ENCODE measurements around the gene CCP110. TPM values are rescaled to one million over a fixed set of nuclear protein-coding genes. Genes with fewer than 3 reads are reported as not detected.

The CCP110 gene
- total and polyA plus RNA-seq, 2 of the 13 experiments (the other 11 are each of a cell fraction or from before 2014, with no cell fraction given), result 10.0 to 11.1 TPM

- TF ChIP-seq NCOR1 (IDR thresholded peaks at IDR 0.05; ENCODE audit: borderline replicate concordance, low read length), result peak; percentile 86; the same call in 1 of the 2 replicates
- no peak for TF ChIP-seq NAIF1 (CRISPR knock-in tag; IDR thresholded peaks at IDR 0.05; ENCODE audit: borderline replicate concordance)
- TF ChIP-seq ZNF431 (CRISPR knock-in tag; IDR thresholded peaks at IDR 0.05; ENCODE audit: borderline replicate concordance, low read depth), result no peak
- TF ChIP-seq ATF6 (CRISPR knock-in tag; conservative IDR thresholded peaks at IDR 0.05), result no peak
- no peak for TF ChIP-seq ZNF180 (CRISPR knock-in tag; IDR thresholded peaks at IDR 0.05; ENCODE audit: borderline replicate concordance, low read depth)
- TF ChIP-seq JDP2 (CRISPR knock-in tag; IDR thresholded peaks at IDR 0.05; ENCODE audit: borderline replicate concordance), result no peak
- no peak for TF ChIP-seq DDIT3 (CRISPR knock-in tag; IDR thresholded peaks at IDR 0.05)
- TF ChIP-seq YEATS2 (CRISPR knock-in tag; IDR thresholded peaks at IDR 0.05; ENCODE audit: borderline replicate concordance), result peak; percentile 70; the same call in 1 of the 2 replicates
- peak; percentile 81; the same call in 1 of the 2 replicates for TF ChIP-seq SMAD3 (CRISPR knock-in tag; IDR thresholded peaks at IDR 0.05)
- TF ChIP-seq ZNF160 (CRISPR knock-in tag; IDR thresholded peaks at IDR 0.05), result no peak
- TF ChIP-seq MEIS2 (CRISPR knock-in tag; IDR thresholded peaks at IDR 0.05), result peak; percentile 99
- TF ChIP-seq ZZZ3 (CRISPR knock-in tag; IDR thresholded peaks at IDR 0.05; ENCODE audit: borderline replicate concordance), result no peak
- TF ChIP-seq PCBP2 (optimal IDR thresholded peaks at IDR 0.05; ENCODE audit: low read depth, low read length, poor library complexity, severe bottlenecking), result no peak
- no peak for TF ChIP-seq ZNF275 (CRISPR knock-in tag; IDR thresholded peaks at IDR 0.05; ENCODE audit: borderline replicate concordance)
- TF ChIP-seq HINFP (CRISPR knock-in tag; IDR thresholded peaks at IDR 0.05; ENCODE audit: low read depth), result no peak
- no peak; the same call in 1 of the 2 replicates for TF ChIP-seq ZNF788 (CRISPR knock-in tag; IDR thresholded peaks at IDR 0.05; ENCODE audit: borderline replicate concordance)
- no peak for TF ChIP-seq ZNF251 (CRISPR knock-in tag; IDR thresholded peaks at IDR 0.05)
- no peak for TF ChIP-seq GLI4 (CRISPR knock-in tag; IDR thresholded peaks at IDR 0.05; ENCODE audit: borderline replicate concordance)
- no peak for TF ChIP-seq ZNF639 (CRISPR knock-in tag; conservative IDR thresholded peaks at IDR 0.05)
- TF ChIP-seq MTA1 (CRISPR knock-in tag; IDR thresholded peaks at IDR 0.05; ENCODE audit: borderline replicate concordance), result no peak
- TF ChIP-seq NCOA5 (CRISPR knock-in tag; IDR thresholded peaks at IDR 0.05), result no peak
- TF ChIP-seq ZNF331 (CRISPR knock-in tag; IDR thresholded peaks at IDR 0.05), result peak; percentile 93
- TF ChIP-seq MAZ (IDR thresholded peaks at IDR 0.05; ENCODE audit: borderline replicate concordance, low read depth, low read length), result no peak
- TF ChIP-seq MAZ (CRISPR knock-in tag; IDR thresholded peaks at IDR 0.05; ENCODE audit: low read depth), result no peak
These were observed 18.5 kb downstream of the CCP110 start (continued) for GRCh38 chr16:19542138-19542821.
